Placental pericyte (primary cell): Measurements from ENCODE around the gene INA. TPM values are rescaled to one million over a fixed set of nuclear protein-coding genes. Genes with fewer than 3 reads are reported as not detected.

Source experiments
- small RNA-seq: library from RNA; depleted of rRNA; stranded (forward); fragments of <200 nt; gene quantifications from one replicate; pipeline ENCODE3, GENCODE V24; 2012; ENCODE audit warnings: low replicate concordance
- total RNA-seq: library from RNA; depleted of rRNA; stranded (reverse); fragments of >200 nt; gene quantifications from 2 replicates; pipeline ENCODE4 v1.2.3, GENCODE V29; 2012

Gene INA
- 0.66 and 3.7 TPM in 2 replicates for total RNA-seq

GRCh38 chr10:103276896-103277712, at the start of gene INA:
Gene INA, plus strand, starts transcription at chr10:103277138. Its CDS starts 74 bp downstream, at chr10:103277212.

GRCh38 chr10:103245587-103245986, 31.4 kb upstream of the INA start, which contains the start of gene RPEL1:
Gene RPEL1, plus strand, starts transcription at chr10:103245887. Its CDS starts 110 bp downstream, at chr10:103245997.

Small RNAs within 50 kb of the gene (small RNA-seq; reads per million reads assigned to genes)
- gene RNU11-3P, result not detected

Other genes starting within 250 kb of the INA start
- gene NT5C2, start 83.9 kb upstream of the INA start, total RNA-seq, result 59.3 and 89.7 TPM in 2 replicates
- gene RPEL1, start 31.3 kb upstream of the INA start, total RNA-seq, result under 0.01 TPM in 1 of 2 replicates, not detected in the other
- gene PCGF6, start 74.0 kb downstream of the INA start, total RNA-seq, result 9.8 and 14.6 TPM in 2 replicates
- gene TAF5, start 90.8 kb downstream of the INA start, total RNA-seq, result 2.6 and 7.7 TPM in 2 replicates
- 113 and 163 TPM in 2 replicates for gene ATP5MK, start 119.3 kb downstream of the INA start, total RNA-seq
- gene PDCD11, start 119.5 kb downstream of the INA start, total RNA-seq, result 44.2 and 62.6 TPM in 2 replicates
- gene CALHM2, start 175.2 kb downstream of the INA start, total RNA-seq, result 26.3 and 33.2 TPM in 2 replicates
- gene CALHM1, start 181.8 kb downstream of the INA start, total RNA-seq, result not detected in 2 replicates
- not detected in 2 replicates for gene CALHM3, start 202.1 kb downstream of the INA start, total RNA-seq
- gene NEURL1, start 216.6 kb downstream of the INA start, total RNA-seq, result 0.43 and 1.5 TPM in 2 replicates